HepG2 (cell line): ENCODE data around the gene MTFP1. TPM values are rescaled to one million over a fixed set of nuclear protein-coding genes. Genes with fewer than 3 reads are reported as not detected.

Experiments
- ATAC-seq: fragments of 200-7000 bp; cut with Tn5 transposase; 3 replicates; pipeline ENCODE4 v1.9.1; 2020; ENCODE audit warnings: mild to moderate bottlenecking, moderate library complexity
- BruUV-seq: library from RNA; stranded (reverse); fragments of 400-500 nt; replicated peaks from 2 replicates; lab custom pipeline; 2021; lab: Mats Ljungman, UMichigan
- CTCF ChIA-PET: fragments of 300-600 bp; formaldehyde crosslinking; extraction: SDS; loops from one replicate; lab custom pipeline; 2021; ENCODE audit warnings: low total read pairs, inconsistent platforms, low intra/inter-chr PET ratio; lab: Yijun Ruan, JAX
- POLR2A ChIA-PET: fragments of 350-600 bp; sonication (Branson Sonifier 250); formaldehyde crosslinking; loops from one replicate; lab custom pipeline; 2020; ENCODE audit warnings: antibody characterized with exemption, inconsistent platforms; lab: Yijun Ruan, JAX
- DNase-seq: peaks from one replicate; pipeline ENCODE4 v3.0.0-alpha.2; 2015; ENCODE audit warnings: low spot score
- FAIRE-seq: peaks from 3 replicates; lab custom pipeline; 2011; peaks lifted over from hg19 to GRCh38; lab: Jason Lieb, UNC
- H2AFZ ChIP-seq: one replicate; pipeline ENCODE4 v1.6.1; 2011; ENCODE audit warnings: low read length, inconsistent platforms
- H3K27ac ChIP-seq: fragments of 300-600 bp; 3 replicates; pipeline ENCODE4 v1.8.0; 2011; ENCODE audit warnings: mixed run types, mild to moderate bottlenecking, mixed read lengths, low read length, inconsistent platforms; ENCODE audit not compliant: insufficient read depth; ENCODE audit errors: extremely low read length
- H3K27me3 ChIP-seq, 2 experiments: fragments of 200-600 bp in 1 of 2; 2 replicates in 1 of 2; 3 replicates in 1 of 2; pipeline versions ENCODE4 v1.6.0 to v1.8.0; 2011; ENCODE audit warnings: low read length in 2 of 2, mild to moderate bottlenecking in 2 of 2, moderate library complexity in 2 of 2, inconsistent platforms in 1 of 2; ENCODE audit not compliant: insufficient read depth in 2 of 2, control insufficient read depth in 1 of 2
- H3K36me3 ChIP-seq, 2 experiments: fragments of 200-600 bp in 1 of 2; replicated peaks in 1 of 2; 2 replicates in 1 of 2; 3 replicates in 1 of 2; pipeline versions ENCODE4 v1.5.1 to v1.8.0; 2011; ENCODE audit warnings: low read length in 2 of 2, inconsistent platforms in 1 of 2; ENCODE audit not compliant: insufficient read depth in 2 of 2, control insufficient read depth in 1 of 2
- H3K4me1 ChIP-seq: 2 replicates; pipeline ENCODE4 v1.5.1; 2012; ENCODE audit warnings: low read length, inconsistent platforms; ENCODE audit not compliant: insufficient read depth
- H3K4me2 ChIP-seq: 2 replicates; pipeline ENCODE4 v1.6.0; 2011; ENCODE audit warnings: low read depth, low read length, inconsistent platforms
- H3K4me3 ChIP-seq, 3 experiments: fragments of 200-600 bp in 1 of 3; sonication (generic), shearing (Covaris generic) in 1 of 3; replicated peaks in 1 of 3; 2 replicates each; pipeline ENCODE4 v1.5.1; 2011 to 2016; ENCODE audit warnings: low read length in 3 of 3, inconsistent platforms in 2 of 3, low read depth in 2 of 3, mild to moderate bottlenecking in 2 of 3, control low read depth in 1 of 3, mixed read lengths in 1 of 3; ENCODE audit not compliant: insufficient read depth in 1 of 3
- H3K79me2 ChIP-seq: one replicate; pipeline ENCODE4 v1.6.1; 2011; ENCODE audit warnings: low read length, inconsistent platforms; ENCODE audit not compliant: insufficient read depth
- H3K9ac ChIP-seq: 2 replicates; pipeline ENCODE4 v1.6.0; 2011; ENCODE audit warnings: mild to moderate bottlenecking, low read depth, low read length, inconsistent platforms; ENCODE audit not compliant: insufficient read depth
- H3K9me3 ChIP-seq: 2 replicates; pipeline ENCODE4 v1.5.1; 2012; ENCODE audit warnings: mild to moderate bottlenecking, low read length
- H4K20me1 ChIP-seq: 2 replicates; pipeline ENCODE4 v1.6.0; 2011; ENCODE audit warnings: inconsistent platforms, mild to moderate bottlenecking, low read length, moderate library complexity; ENCODE audit not compliant: insufficient read depth
- CREM ChIP-seq, 2 experiments: sonication (generic) in 1 of 2; formaldehyde crosslinking in 1 of 2; IDR thresholded peaks; 2 replicates each; pipeline versions ENCODE4 v1.4.0 to v1.6.1; 2016 to 2020; ENCODE audit warnings: antibody characterized with exemption in 1 of 2, mild to moderate bottlenecking in 1 of 2, missing genetic modification reagents in 1 of 2
- ETV5 ChIP-seq: IDR thresholded peaks from 2 replicates; pipeline ENCODE4 v1.6.1; 2018; ENCODE audit warnings: missing biosample characterization, missing genetic modification reagents, inconsistent platforms, borderline replicate concordance
- HOXA3 ChIP-seq: sonication (generic); formaldehyde crosslinking; IDR thresholded peaks from 2 replicates; pipeline ENCODE4 v1.5.0; 2020; ENCODE audit warnings: missing genetic modification reagents
- NCOA2 ChIP-seq: sonication (generic); formaldehyde crosslinking; IDR thresholded peaks from 2 replicates; pipeline ENCODE4 v1.8.0; 2022; ENCODE audit warnings: inconsistent platforms
- NCOR1 ChIP-seq: fragments of 200-600 bp; sonication (generic); IDR thresholded peaks from 2 replicates; pipeline ENCODE4 v1.7.0; 2017; ENCODE audit warnings: antibody characterized with exemption, low read length, borderline replicate concordance
- NR2F1 ChIP-seq, 2 experiments: fragments of 450-650 bp in 1 of 2; formaldehyde crosslinking in 1 of 2; IDR thresholded peaks; 2 replicates each; pipeline versions ENCODE4 v1.5.0 to v1.6.1; 2016 to 2020; ENCODE audit warnings: mild to moderate bottlenecking in 1 of 2, missing compliant biosample characterization in 1 of 2, missing genetic modification reagents in 1 of 2, moderate library complexity in 1 of 2
- NR2F2 ChIP-seq: IDR thresholded peaks from 2 replicates; pipeline ENCODE4 v1.6.1; 2012; ENCODE audit warnings: low read depth, inconsistent platforms, borderline replicate concordance
- PAXIP1 ChIP-seq: sonication (generic); formaldehyde crosslinking; conservative IDR thresholded peaks from 2 replicates; pipeline ENCODE4 v1.4.0; 2020; ENCODE audit warnings: mild to moderate bottlenecking, missing genetic modification reagents, moderate library complexity
- PHF21A ChIP-seq: sonication (generic); formaldehyde crosslinking; IDR thresholded peaks from 2 replicates; pipeline ENCODE4 v1.5.0; 2020; ENCODE audit warnings: mild to moderate bottlenecking, missing genetic modification reagents
- SALL1 ChIP-seq: sonication (generic); formaldehyde crosslinking; IDR thresholded peaks from 2 replicates; pipeline ENCODE4 v1.8.0; 2022; ENCODE audit warnings: mild to moderate bottlenecking, missing genetic modification reagents
- TCF7 ChIP-seq: sonication (generic); IDR thresholded peaks from 2 replicates; pipeline ENCODE4 v1.6.1; 2016; ENCODE audit warnings: antibody characterized with exemption, low read depth
- TSC22D2 ChIP-seq: sonication (generic); formaldehyde crosslinking; IDR thresholded peaks from 2 replicates; pipeline ENCODE4 v1.5.1; 2020; ENCODE audit warnings: missing genetic modification reagents, mild to moderate bottlenecking, borderline replicate concordance
- ZBTB20 ChIP-seq: sonication (generic); formaldehyde crosslinking; IDR thresholded peaks from 2 replicates; pipeline ENCODE4 v1.8.1; 2023; ENCODE audit warnings: missing genetic modification reagents, low read depth, mild to moderate bottlenecking, borderline replicate concordance
- ZBTB34 ChIP-seq: sonication (generic); formaldehyde crosslinking; IDR thresholded peaks from 2 replicates; pipeline ENCODE4 v1.8.0; 2022; ENCODE audit warnings: mild to moderate bottlenecking, missing genetic modification reagents
- ZEB1 ChIP-seq: IDR thresholded peaks from 2 replicates; pipeline ENCODE4 v1.6.1; 2012; ENCODE audit warnings: mild to moderate bottlenecking, low read depth, inconsistent platforms; ENCODE audit not compliant: insufficient replicate concordance
- ZFP90 ChIP-seq: sonication (generic); formaldehyde crosslinking; IDR thresholded peaks from 2 replicates; pipeline ENCODE4 v1.8.0; 2022; ENCODE audit warnings: missing genetic modification reagents, mild to moderate bottlenecking, inconsistent platforms, borderline replicate concordance
- ZMYM3 ChIP-seq: sonication (generic); formaldehyde crosslinking; IDR thresholded peaks from 2 replicates; pipeline ENCODE4 v1.5.1; 2020; ENCODE audit warnings: mild to moderate bottlenecking, missing genetic modification reagents
- ZNF10 ChIP-seq: sonication (generic); formaldehyde crosslinking; IDR thresholded peaks from 2 replicates; pipeline ENCODE4 v1.4.0; 2020; ENCODE audit warnings: mild to moderate bottlenecking, low read depth, missing genetic modification reagents, borderline replicate concordance
- ZNF20 ChIP-seq: sonication (generic); formaldehyde crosslinking; IDR thresholded peaks from 2 replicates; pipeline ENCODE4 v1.4.0; 2020; ENCODE audit warnings: mild to moderate bottlenecking, moderate library complexity, missing genetic modification reagents
- ZNF331 ChIP-seq: sonication (generic); formaldehyde crosslinking; IDR thresholded peaks from 2 replicates; pipeline ENCODE4 v1.4.0; 2020; ENCODE audit warnings: missing genetic modification reagents
- ZNF567 ChIP-seq: sonication (generic); formaldehyde crosslinking; IDR thresholded peaks from 2 replicates; pipeline ENCODE4 v1.8.1; 2023; ENCODE audit warnings: mild to moderate bottlenecking, missing genetic modification reagents, borderline replicate concordance
- WGBS: methylation state at CpG from one replicate; pipeline ENCODE4 v1.1.6; 2017; ENCODE audit warnings: low lambda C conversion rate; 5-methylcytosine and 5-hydroxymethylcytosine counted together
- in situ Hi-C: cut with HindIII; loops from 2 replicates; pipeline ENCODE4 v1.10.0; 2017; ENCODE audit warnings: low pct_unique_long_range_greater_than_20kb; ENCODE audit not compliant: extremely low pct_ligation_motif_present
- intact Hi-C: fragments of 100-400 bp; cut with micrococcal nuclease; formaldehyde crosslinking; loops from one replicate; pipeline ENCODE4 v1.10.0; 2022; ENCODE audit not compliant: unreplicated experiment
- polyA plus RNA-seq, 8 experiments: library from polyadenylated mRNA; depleted of rRNA in 3 of 8; stranded (reverse) in 7 of 8; unstranded in 1 of 8; fragments of >200 nt; fragmentation: Illumina TruSeq in 4 of 8; extraction: Trizol in 4 of 8; gene quantifications; 2 replicates each; pipeline versions ENCODE4 v1.2.1 to v1.2.3, GENCODE V29; 2011 to 2016; ENCODE audit warnings: low read depth in 4 of 8, missing spikeins in 1 of 8, mixed read lengths in 1 of 8; ENCODE audit not compliant: insufficient read depth in 1 of 8
- total RNA-seq, 5 experiments: library from RNA; depleted of rRNA; stranded (reverse); fragments of >200 nt; fragmentation: Illumina TruSeq; extraction: Trizol; gene quantifications; 2 replicates each; pipeline ENCODE4 v1.2.3, GENCODE V29; 2016; ENCODE audit warnings: low read depth in 1 of 5

MTFP1 gene
- total and polyA plus RNA-seq, 2 of the 13 experiments (the other 11 are each of a cell fraction or from before 2014, with no cell fraction given): 29.5 to 45.6 TPM

GRCh38 chr22:30404307-30404706 is 21.3 kb upstream of the MTFP1 start:
- no peak overlapping the region for H3K4me3 ChIP-seq
- H3K36me3 ChIP-seq: peaks cover 6 to 18% of the 10 kb centered on the region in 2 experiments; a peak in 4 of 5 replicates
- in situ Hi-C loops: no loop called here
- ChIA-PET CTCF (no interaction called here), POLR2A (interaction anchor here (6.5 kb wide), 1 partner anchor 19 kb away, joined by 65 read pairs; no protein-coding TSS in a partner anchor)
- H3K9me3 ChIP-seq: no peaks in the 10 kb centered on the region
- H3K9ac ChIP-seq: no peak overlapping the region
- DNase-seq (peak; percentile 70), FAIRE-seq (peak; percentile 92), ATAC-seq (peak; percentile 91)
- WGBS: 14% methylated on average over 6 of the region's 6 CpGs
- H2AFZ ChIP-seq: no peak overlapping the region
- no TSS peak for BruUV-seq
- H4K20me1 ChIP-seq: no peaks in the 10 kb centered on the region
- H3K4me2 ChIP-seq: peak overlapping the region; percentile 47
- H3K27ac ChIP-seq: peak overlapping the region; percentile 33
- H3K4me1 ChIP-seq: peaks cover 60% of the 10 kb centered on the region
- intact Hi-C loops: no loop called here
- H3K27me3 ChIP-seq: no peaks in the 10 kb centered on the region
- no peaks in the 10 kb centered on the region for H3K79me2 ChIP-seq
- 0 out of 2 replicates have a peak, but pooled peaks have one; percentile 10 for TF ChIP-seq ETV5 (CRISPR knock-in tag)
- no peak for TF ChIP-seq ZNF10 (CRISPR knock-in tag)
- TF ChIP-seq NR2F2: peak; percentile 74; the same call in 1 of the 2 replicates
- 0 out of 2 replicates have a peak, but pooled peaks have one; percentile 19 for TF ChIP-seq TCF7
- peak; percentile 46; the same call in 1 of the 2 replicates for TF ChIP-seq NCOR1
- TF ChIP-seq PAXIP1: peak; percentile 77
- TF ChIP-seq ZMYM3: peak; percentile 49; the same call in 1 of the 2 replicates
- no peak for TF ChIP-seq ZNF567 (CRISPR knock-in tag)
- no peak for TF ChIP-seq ZFP90 (CRISPR knock-in tag)
- TF ChIP-seq HOXA3 (CRISPR knock-in tag): peak; percentile 37; the same call in 1 of the 2 replicates
- no peak for TF ChIP-seq ZNF20 (CRISPR knock-in tag)
- TF ChIP-seq NCOA2 (CRISPR knock-in tag): 0 out of 2 replicates have a peak, but pooled peaks have one; percentile 22
- TF ChIP-seq ZNF331 (CRISPR knock-in tag): peak; percentile 61; the same call in 1 of the 2 replicates
- TF ChIP-seq TSC22D2 (CRISPR knock-in tag): no peak
- TF ChIP-seq ZBTB34 (CRISPR knock-in tag): peak; percentile 58; the same call in 1 of the 2 replicates
- TF ChIP-seq CREM (IDR thresholded peaks at IDR 0.05): peak; percentile 34; the same call in 1 of the 2 replicates
- TF ChIP-seq CREM (CRISPR knock-in tag; IDR thresholded peaks at IDR 0.05): no peak
- TF ChIP-seq PHF21A: peak; percentile 58
- no peak for TF ChIP-seq NR2F1 (CRISPR knock-in tag; IDR thresholded peaks at IDR 0.05)
- TF ChIP-seq ZEB1: peak; percentile 27
- TF ChIP-seq ZBTB20: 0 out of 2 replicates have a peak, but pooled peaks have one; percentile 41
- peak; percentile 78 for TF ChIP-seq SALL1
